Measurements from ENCODE around the gene EIPR1. TPM values are rescaled to one million over a fixed set of nuclear protein-coding genes. Genes with fewer than 3 reads are reported as not detected.
A peak's percentile ranks its signal among the peaks of the same experiment; 100 is the strongest.

The EIPR1 gene
- total and polyA plus RNA-seq, 2 donors from 2014 or later: 28.2 to 37.8 TPM

GRCh38 chr2:3198119-3198518 is 179.5 kb downstream of the EIPR1 start:
- Histone ChIP-seq H3K4me1 (ENCODE audit: control insufficient read depth in 2 of 3, insufficient read depth in 2 of 3, low read depth in 1 of 3, low read length in 3 of 3) (no peaks in the 10 kb centered on the region), H3K4me3 (ENCODE audit: low read length in 3 of 3) (no peak overlapping the region), H3K27me3 (ENCODE audit: control insufficient read depth, insufficient read depth, low read length) (no peaks in the 10 kb centered on the region), H3K9ac (ENCODE audit: low read length in 3 of 3) (no peak overlapping the region), H3K9me3 (ENCODE audit: control insufficient read depth in 2 of 3, insufficient read depth in 1 of 3, low read length in 3 of 3) (no peaks in the 10 kb centered on the region), H3K36me3 (ENCODE audit: control insufficient read depth in 2 of 3, insufficient read depth in 3 of 3, low read length in 3 of 3) (peaks cover 0 to 17% (median 5%) of the 10 kb centered on the region in 3 donors), H3K27ac (ENCODE audit: low read depth in 2 of 2, low read length in 2 of 2) (no peak overlapping the region)
- intact Hi-C loops (cut with DNase I): no loop called here
- DNase-seq: no peak
- FAIRE-seq: no peak
- TF ChIP-seq CTCF (IDR thresholded peaks at IDR 0.05; ENCODE audit: borderline replicate concordance, extremely low read depth, insufficient read depth): no peak

- no peaks in the 10 kb centered on the region for H3K27me3 ChIP-seq (ENCODE audit: control insufficient read depth, insufficient read depth, low read length)
- H3K9me3 ChIP-seq (ENCODE audit: control insufficient read depth in 2 of 3, insufficient read depth in 1 of 3, low read length in 3 of 3): no peaks in the 10 kb centered on the region
- FAIRE-seq: no peak
- peak in 1 of 5 donors; percentile 8 for DNase-seq
- no peaks in the 10 kb centered on the region for H3K4me1 ChIP-seq (ENCODE audit: control insufficient read depth in 2 of 3, insufficient read depth in 2 of 3, low read depth in 1 of 3, low read length in 3 of 3)
- peaks cover 0 to 22% (median 6%) of the 10 kb centered on the region in 3 donors for H3K36me3 ChIP-seq (ENCODE audit: control insufficient read depth in 2 of 3, insufficient read depth in 3 of 3, low read length in 3 of 3)
- no peak overlapping the region for H3K4me3 ChIP-seq (ENCODE audit: low read length in 3 of 3)
- H3K27ac ChIP-seq (ENCODE audit: low read depth in 2 of 2, low read length in 2 of 2): no peak overlapping the region
- intact Hi-C loops (cut with DNase I): no loop called here
- TF ChIP-seq CTCF (IDR thresholded peaks at IDR 0.05; ENCODE audit: borderline replicate concordance, extremely low read depth, insufficient read depth): no peak
- H3K9ac ChIP-seq (ENCODE audit: low read length in 3 of 3): no peak overlapping the region
These were observed 180.3 kb downstream of the EIPR1 start for GRCh38 chr2:3197308-3197707.

GRCh38 chr2:3196716-3197115 is 180.9 kb downstream of the EIPR1 start:
- no peak overlapping the region for H3K27ac ChIP-seq (ENCODE audit: low read depth in 2 of 2, low read length in 2 of 2)
- H3K9me3 ChIP-seq (ENCODE audit: control insufficient read depth in 2 of 3, insufficient read depth in 1 of 3, low read length in 3 of 3): no peaks in the 10 kb centered on the region
- intact Hi-C loops (cut with DNase I): no loop called here
- H3K36me3 ChIP-seq (ENCODE audit: control insufficient read depth in 2 of 3, insufficient read depth in 3 of 3, low read length in 3 of 3): peaks cover 0 to 28% (median 6%) of the 10 kb centered on the region in 3 donors
- no peak for TF ChIP-seq CTCF (IDR thresholded peaks at IDR 0.05; ENCODE audit: borderline replicate concordance, extremely low read depth, insufficient read depth)
- H3K27me3 ChIP-seq (ENCODE audit: control insufficient read depth, insufficient read depth, low read length): no peaks in the 10 kb centered on the region
- no peak for FAIRE-seq
- H3K4me3 ChIP-seq (ENCODE audit: low read length in 3 of 3): no peak overlapping the region
- H3K9ac ChIP-seq (ENCODE audit: low read length in 3 of 3): no peak overlapping the region
- no peaks in the 10 kb centered on the region for H3K4me1 ChIP-seq (ENCODE audit: control insufficient read depth in 2 of 3, insufficient read depth in 2 of 3, low read depth in 1 of 3, low read length in 3 of 3)
- DNase-seq: no peak

Measured in kidney (tissue), 14 donors.